Stimulated activated CD4-positive, alpha-beta T cell treated with anti-CD3 and anti-CD28 coated beads, Interleukin-15, amount 100 ng/mL, for 48 hours (primary cell): Measurements from ENCODE around the gene SNRNP70.

ENCODE experiments used
- DNase-seq, 2 donors: peaks; one replicate each; pipeline ENCODE4 v3.0.0-alpha.2; 2020; ENCODE audit warnings: low read depth in 2 of 2

Gene SNRNP70

GRCh38 chr19:49101160-49101559 lies 15.9 kb downstream of the SNRNP70 start:
- DNase-seq = no peak

GRCh38 chr19:49102303-49102702 lies 17.1 kb downstream of the SNRNP70 start:
- no peak for DNase-seq

- DNase-seq = no peak
Measured at GRCh38 chr19:49103331-49104085, 18.3 kb downstream of the SNRNP70 start.

- DNase-seq = no peak
Measured at GRCh38 chr19:49104229-49104864, 19.1 kb downstream of the SNRNP70 start.

GRCh38 chr19:49106648-49107135 lies 21.4 kb downstream of the SNRNP70 start:
- DNase-seq = peak in 1 of 2 donors; percentile 58

GRCh38 chr19:49107625-49108459 lies 22.6 kb downstream of the SNRNP70 start:
- DNase-seq = no peak

GRCh38 chr19:49109051-49109450 lies 23.8 kb downstream of the SNRNP70 start:
- no peak for DNase-seq

GRCh38 chr19:49109569-49110233 lies 24.4 kb downstream of the SNRNP70 start:
- no peak for DNase-seq

- no peak for DNase-seq
Measured at GRCh38 chr19:49110567-49110966, 25.3 kb downstream of the SNRNP70 start.

- DNase-seq = no peak
Measured at GRCh38 chr19:49111218-49111998, 26.2 kb downstream of the SNRNP70 start.

GRCh38 chr19:49113762-49114629 lies 28.7 kb downstream of the SNRNP70 start, which contains the start of gene LIN7B:
TSS of gene LIN7B (plus strand) at chr19:49114370. CDS start at chr19:49114405, 35 bp downstream.
- peak; percentile 33 to 67 for DNase-seq

- DNase-seq = peak; percentile 42
Measured at GRCh38 chr19:49114630-49115363, 29.5 kb downstream of the SNRNP70 start.

- no peak for DNase-seq
Measured at GRCh38 chr19:49116544-49116943, 31.3 kb downstream of the SNRNP70 start.

GRCh38 chr19:49117677-49118564 lies 32.7 kb downstream of the SNRNP70 start:
- no peak for DNase-seq

GRCh38 chr19:49118565-49119410 lies 33.5 kb downstream of the SNRNP70 start, which contains the start of gene C19orf73:
TSS of gene C19orf73 (minus strand) at chr19:49119143. CDS start at chr19:49119022, 121 bp downstream.
- DNase-seq = peak; percentile 92

- no peak for DNase-seq
Measured at GRCh38 chr19:49119411-49120324, 34.4 kb downstream of the SNRNP70 start, which contains the start of gene PPFIA3. TSS of gene PPFIA3 (plus strand) at chr19:49119544. CDS start at chr19:49127874, 8,330 bp downstream.
